HG03439 (cell line): Measurements from ENCODE around the gene ST6GALNAC3.
"Not testable (repeated sequence)": the region's sequence is repeated elsewhere in the genome, so short reads cannot be mapped to it uniquely, and the experiment has no call there.

Experiments
- ATAC-seq: cut with Tn5 transposase; IDR thresholded peaks from one replicate; pipeline ENCODE4 v1.9.1; 2021; ENCODE audit warnings: mild to moderate bottlenecking, moderate library complexity; ENCODE audit not compliant: unreplicated experiment

The ST6GALNAC3 gene

GRCh38 chr1:76105372-76105771, 30.8 kb downstream of the ST6GALNAC3 start:
- no peak for ATAC-seq

DNA sequence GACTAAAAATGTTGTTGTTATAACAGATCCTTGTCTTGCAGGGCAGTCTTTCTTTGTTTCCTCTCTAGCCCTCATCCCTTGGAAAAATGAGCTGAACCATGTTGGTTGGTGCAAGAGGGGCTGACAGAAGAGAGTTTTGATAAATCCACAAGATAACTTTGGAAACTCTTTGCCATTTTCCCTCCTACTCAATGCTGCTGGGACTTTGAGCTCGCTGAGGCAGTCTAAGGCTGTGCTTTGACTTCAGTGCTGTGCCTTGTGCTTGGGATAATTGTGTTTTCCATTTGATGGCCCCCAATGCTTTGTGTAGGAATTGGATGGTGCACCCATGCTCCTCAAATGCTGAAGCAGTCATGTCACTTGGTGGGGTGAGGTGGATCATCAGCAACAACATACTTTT, 31.7 kb downstream of the ST6GALNAC3 start:
- no peak for ATAC-seq

- no peak for ATAC-seq
Observed at GRCh38 chr1:76106719-76107235, 32.2 kb downstream of the ST6GALNAC3 start.

- ATAC-seq: no peak
Observed at GRCh38 chr1:76109404-76109803, 34.9 kb downstream of the ST6GALNAC3 start.

- ATAC-seq: no peak
Observed at GRCh38 chr1:76109901-76110560, 35.5 kb downstream of the ST6GALNAC3 start.

DNA sequence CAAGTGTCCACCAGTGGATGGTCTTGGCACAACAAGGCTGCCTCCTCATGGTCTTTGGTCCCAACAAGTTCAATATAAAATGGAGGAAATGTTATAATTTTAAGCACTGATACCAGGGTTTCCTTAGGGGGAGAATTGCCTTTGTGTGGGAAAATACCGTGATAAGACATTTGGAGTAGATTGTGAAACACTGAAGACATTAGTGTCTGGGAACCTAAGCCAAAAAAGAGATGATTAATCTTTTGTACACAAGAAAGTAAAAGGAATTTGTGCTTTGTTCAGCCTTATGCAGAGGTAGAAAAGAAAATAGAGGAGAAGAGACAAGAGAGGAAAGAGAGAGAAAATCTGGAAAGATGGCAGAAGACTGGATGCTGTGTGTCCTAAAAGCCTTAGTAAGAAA, 36.1 kb downstream of the ST6GALNAC3 start:
- ATAC-seq: no peak

- ATAC-seq: not testable (repeated sequence)
Observed at GRCh38 chr1:76112321-76112720, 37.8 kb downstream of the ST6GALNAC3 start.

DNA sequence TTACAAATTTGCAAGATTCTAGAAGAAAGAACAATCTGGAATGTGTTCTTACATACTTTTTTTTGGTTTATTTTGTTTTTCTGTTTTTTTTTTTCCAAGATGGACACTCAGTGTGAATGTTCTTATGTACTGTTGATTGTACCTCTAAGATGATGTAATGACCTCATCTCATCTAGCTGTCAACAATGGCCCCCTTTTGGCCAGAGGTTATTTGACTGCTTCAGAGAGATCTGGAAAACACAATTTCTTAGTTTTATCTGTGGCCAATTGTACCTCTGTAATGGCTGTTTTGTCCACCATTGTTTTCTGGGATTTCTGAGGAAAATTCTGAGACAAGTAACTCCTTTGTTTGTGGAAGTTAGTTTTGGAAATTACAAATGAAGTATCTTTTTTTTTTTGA, 38.9 kb downstream of the ST6GALNAC3 start:
- ATAC-seq: no peak

- no peak for ATAC-seq
Observed at GRCh38 chr1:76115171-76115570, 40.6 kb downstream of the ST6GALNAC3 start.

DNA sequence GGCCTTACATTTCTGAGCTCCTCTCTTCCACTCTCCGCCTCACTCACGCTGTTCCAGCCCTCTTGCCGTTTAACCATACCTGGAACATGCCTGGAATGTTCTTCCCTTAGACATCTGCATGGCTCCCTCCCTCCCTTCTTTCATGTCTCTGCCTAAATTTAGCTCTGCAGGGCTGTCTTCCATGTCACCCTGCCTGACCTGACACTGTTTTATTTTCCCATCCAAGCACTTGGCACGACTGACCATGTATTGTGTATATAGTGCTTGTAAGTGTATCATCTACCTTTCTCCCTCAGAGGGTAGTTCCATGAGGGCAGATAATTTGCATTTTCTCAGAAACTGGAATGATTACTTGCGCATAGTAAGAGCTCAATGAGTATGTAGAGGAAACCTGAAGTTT, 47.3 kb downstream of the ST6GALNAC3 start:
- ATAC-seq: no peak

- ATAC-seq: no peak
Observed at GRCh38 chr1:76122271-76122670, 47.7 kb downstream of the ST6GALNAC3 start.

DNA sequence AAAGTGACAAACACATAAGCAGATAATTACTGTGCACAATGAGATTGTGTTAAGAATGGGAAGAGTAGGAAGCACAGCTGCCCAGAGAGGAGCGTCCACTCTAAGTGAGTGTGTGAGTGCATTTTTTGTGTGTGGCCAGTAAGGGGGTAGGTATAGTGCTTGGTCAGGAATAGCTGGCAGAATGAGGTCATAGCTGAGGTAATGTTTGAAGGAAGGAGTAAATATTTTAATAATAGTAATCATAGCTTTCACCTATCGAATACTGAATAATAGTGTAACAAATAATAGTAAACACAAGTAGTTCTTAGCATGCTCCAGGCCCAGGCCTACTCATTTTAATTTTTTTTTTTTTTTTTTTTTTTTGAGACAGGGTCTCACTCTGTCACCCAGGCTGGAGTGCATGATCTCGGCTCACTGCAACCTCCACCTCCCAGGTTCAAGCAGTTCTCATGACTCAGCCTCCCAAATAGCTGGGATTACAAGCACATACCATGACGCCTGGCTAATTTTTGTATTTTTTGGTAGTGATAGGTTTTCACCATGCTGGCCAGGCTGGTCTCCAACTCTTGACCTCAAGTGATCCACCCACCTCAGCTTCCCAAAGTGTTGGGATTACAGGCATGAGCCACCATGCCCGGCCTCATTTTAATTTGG, 49.0 kb downstream of the ST6GALNAC3 start:
- not testable (repeated sequence) for ATAC-seq

- no peak for ATAC-seq
Observed at GRCh38 chr1:76124196-76124595, 49.6 kb downstream of the ST6GALNAC3 start.

- ATAC-seq: no peak
Observed at GRCh38 chr1:76125473-76126219, 51.1 kb downstream of the ST6GALNAC3 start.

DNA sequence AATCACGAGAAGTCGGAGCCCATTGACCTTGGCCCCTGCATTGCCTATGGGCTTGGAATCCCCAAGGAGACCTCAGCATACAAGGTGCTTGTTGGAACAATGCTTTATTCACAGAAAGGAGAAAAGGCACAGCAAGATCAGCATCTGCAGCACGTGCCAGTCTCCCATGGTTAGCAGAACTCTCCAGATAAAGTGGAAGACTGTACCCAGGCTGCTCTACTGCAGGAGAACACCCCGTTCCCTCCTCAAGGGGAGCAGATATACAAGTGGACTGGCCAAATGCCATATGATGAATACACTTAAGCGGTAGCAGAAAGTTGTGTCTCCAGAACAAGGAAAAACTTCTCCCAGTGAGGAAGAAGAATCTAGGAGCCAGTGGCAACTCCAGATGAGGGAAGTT, 53.5 kb downstream of the ST6GALNAC3 start:
- ATAC-seq: no peak

DNA sequence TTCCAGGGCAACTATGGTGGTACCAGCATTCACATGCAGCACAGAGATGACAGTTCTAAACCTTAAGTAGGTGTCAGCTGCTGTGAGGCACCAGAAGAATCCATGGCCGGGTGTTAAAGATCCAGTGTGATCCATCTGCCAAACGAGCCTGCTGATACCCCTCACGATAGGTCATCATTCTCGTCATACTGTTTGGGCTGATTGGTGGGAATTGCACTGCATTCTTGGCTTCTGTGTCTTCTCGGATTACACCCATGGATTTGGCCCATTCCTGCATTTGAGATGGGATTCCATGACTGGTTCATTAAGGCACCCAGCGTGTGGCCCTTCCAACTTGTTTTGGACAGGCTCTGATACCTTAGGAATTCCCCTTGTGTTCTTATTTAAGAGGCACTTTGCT, 55.2 kb downstream of the ST6GALNAC3 start:
- no peak for ATAC-seq

GRCh38 chr1:76130992-76131391, 56.4 kb downstream of the ST6GALNAC3 start:
- no peak for ATAC-seq

DNA sequence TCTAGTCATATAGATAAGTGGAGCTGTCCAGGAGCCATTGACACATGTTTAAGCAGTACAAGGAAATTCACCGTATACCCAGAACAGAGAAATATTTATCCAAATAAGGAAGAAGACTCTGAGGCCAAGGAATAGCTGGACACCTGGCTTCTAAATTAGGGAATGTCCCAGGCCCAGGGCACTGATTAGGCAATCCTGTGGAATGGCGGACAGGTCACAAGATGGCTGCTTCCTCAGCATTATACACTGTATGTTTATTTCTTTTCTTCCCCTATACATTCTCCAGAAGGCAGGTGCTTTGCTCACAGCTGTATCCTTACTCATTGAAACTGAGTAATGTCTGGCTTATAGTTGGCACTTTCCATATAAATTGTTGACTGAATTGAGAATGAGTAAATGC, 59.4 kb downstream of the ST6GALNAC3 start:
- no peak for ATAC-seq

GRCh38 chr1:76135835-76136234, 61.3 kb downstream of the ST6GALNAC3 start:
- ATAC-seq: no peak

GRCh38 chr1:76136894-76137293, 62.3 kb downstream of the ST6GALNAC3 start:
- no peak for ATAC-seq

GRCh38 chr1:76137746-76138145, 63.2 kb downstream of the ST6GALNAC3 start:
- no peak for ATAC-seq

- no peak for ATAC-seq
Observed at GRCh38 chr1:76138217-76138616, 63.7 kb downstream of the ST6GALNAC3 start.
